K562 (cell line): ENCODE results near the gene OR2W1. TPM values are rescaled to one million over a fixed set of nuclear protein-coding genes. Genes with fewer than 3 reads are reported as not detected.

ENCODE experiments used
- ATAC-seq: fragments of 200-7000 bp; cut with Tn5 transposase; 3 replicates; pipeline ENCODE4 v1.9.1; 2020; ENCODE audit warnings: moderate library complexity
- BruUV-seq: library from RNA; stranded (reverse); fragments of 400-500 nt; replicated peaks from 2 replicates; lab custom pipeline; 2021; lab: Mats Ljungman, UMichigan
- CTCF ChIA-PET: fragments of 300-600 bp; formaldehyde crosslinking; extraction: SDS; loops from one replicate; lab custom pipeline; 2021; ENCODE audit warnings: low intra/inter-chr PET ratio; lab: Yijun Ruan, JAX
- POLR2A ChIA-PET: fragments of 300-600, 350-650 bp; sonication (Branson Sonifier 250); formaldehyde crosslinking; extraction: SDS; loops from one replicate; lab custom pipeline; 2021; ENCODE audit warnings: antibody characterized with exemption, inconsistent platforms; lab: Yijun Ruan, JAX
- DNase-seq, 4 experiments: peaks; one replicate each; pipeline versions ENCODE4 v3.0.0 to v3.0.0-alpha.2; 2011 to 2018; ENCODE audit warnings: low spot score in 3 of 4, mixed read lengths in 3 of 4; ENCODE audit errors: extremely low read depth in 1 of 4
- FAIRE-seq: peaks from 2 replicates; lab custom pipeline; 2011; peaks lifted over from hg19 to GRCh38; lab: Jason Lieb, UNC
- H2AFZ ChIP-seq: 2 replicates; pipeline ENCODE4 v1.6.0; 2011; ENCODE audit warnings: low read depth, low read length, control low read depth, inconsistent platforms
- H3K27ac ChIP-seq: fragments of 200-600 bp; 3 replicates; pipeline ENCODE4 v1.8.0; 2011; ENCODE audit warnings: low read depth, mild to moderate bottlenecking, control low read depth, inconsistent platforms, low read length, moderate library complexity, mixed read lengths; ENCODE audit errors: extremely low read depth
- H3K27me3 ChIP-seq, 2 experiments: fragments of 300-600 bp in 1 of 2; 2 replicates in 1 of 2; 3 replicates in 1 of 2; pipeline versions ENCODE4 v1.6.0 to v1.8.0; 2011; ENCODE audit warnings: inconsistent platforms in 2 of 2, low read length in 2 of 2, mild to moderate bottlenecking in 1 of 2, mixed read lengths in 1 of 2, moderate library complexity in 1 of 2; ENCODE audit not compliant: control insufficient read depth in 2 of 2, insufficient read depth in 2 of 2
- H3K36me3 ChIP-seq: fragments of 300-600 bp; 3 replicates; pipeline ENCODE4 v1.8.0; 2011; ENCODE audit warnings: mild to moderate bottlenecking, low read length, inconsistent platforms; ENCODE audit not compliant: control insufficient read depth, insufficient read depth
- H3K4me1 ChIP-seq, 2 experiments: fragments of 200-600 bp in 1 of 2; replicated peaks in 1 of 2; 2 replicates in 1 of 2; 3 replicates in 1 of 2; pipeline versions ENCODE4 v1.5.1 to v1.8.0; 2011; ENCODE audit warnings: inconsistent platforms in 2 of 2, low read length in 2 of 2, mild to moderate bottlenecking in 1 of 2, mixed read lengths in 1 of 2, moderate library complexity in 1 of 2; ENCODE audit not compliant: control insufficient read depth in 2 of 2, insufficient read depth in 2 of 2
- H3K4me2 ChIP-seq: 2 replicates; pipeline ENCODE4 v1.6.1; 2011; ENCODE audit warnings: low read length, control low read depth, inconsistent platforms, mixed read lengths; ENCODE audit not compliant: insufficient read depth
- H3K4me3 ChIP-seq: fragments of 200-600 bp; sonication (generic), shearing (Covaris generic); 2 replicates; pipeline ENCODE4 v1.5.1; 2016; ENCODE audit warnings: control low read depth, inconsistent platforms
- H3K79me2 ChIP-seq: fragments of 200-600 bp; 3 replicates; pipeline ENCODE4 v1.8.0; 2011; ENCODE audit warnings: low read length, inconsistent platforms; ENCODE audit not compliant: control insufficient read depth, insufficient read depth
- H3K9ac ChIP-seq, 2 experiments: 2 replicates each; pipeline versions ENCODE4 v1.6.0 to v1.6.1; 2011; ENCODE audit warnings: low read depth in 2 of 2, low read length in 2 of 2, control low read depth in 1 of 2, inconsistent platforms in 1 of 2, mild to moderate bottlenecking in 1 of 2, mixed read lengths in 1 of 2; ENCODE audit not compliant: insufficient read depth in 1 of 2
- H3K9me1 ChIP-seq: one replicate; pipeline ENCODE4 v1.6.0; 2011; ENCODE audit warnings: inconsistent platforms, mild to moderate bottlenecking, low read length, moderate library complexity; ENCODE audit not compliant: control insufficient read depth, insufficient read depth
- H3K9me3 ChIP-seq: replicated peaks from 2 replicates; pipeline ENCODE4 v1.5.1; 2011; ENCODE audit warnings: low read depth, low read length, inconsistent platforms; ENCODE audit not compliant: control insufficient read depth, insufficient read depth
- H4K20me1 ChIP-seq: replicated peaks from 2 replicates; pipeline ENCODE4 v1.6.1; 2011; ENCODE audit warnings: low read length, inconsistent platforms, mixed read lengths; ENCODE audit not compliant: control insufficient read depth, insufficient read depth
- CEBPG ChIP-seq, 3 experiments: fragments of 200-800 bp in 1 of 3; sonication (Bioruptor generic) in 1 of 3; sonication (generic) in 1 of 3; formaldehyde crosslinking in 1 of 3; IDR thresholded peaks in 2 of 3; conservative IDR thresholded peaks in 1 of 3; 2 replicates each; pipeline versions ENCODE4 v1.6.1 to v1.8.0; 2016 to 2022; ENCODE audit warnings: missing compliant biosample characterization in 2 of 3, missing genetic modification characterization in 2 of 3, mild to moderate bottlenecking in 1 of 3, missing genetic modification reagents in 1 of 3
- WGBS: fragments of 100-300 bp; shearing (Covaris generic); methylation state at CpG from one replicate; pipeline ENCODE4 v1.1.6; 2016; ENCODE audit warnings: low coverage, mixed read lengths; ENCODE audit not compliant: insufficient coverage; ENCODE audit errors: missing lambda C conversion rate; 5-methylcytosine and 5-hydroxymethylcytosine counted together
- in situ Hi-C: fragments of 300-500 bp; cut with MboI; formaldehyde crosslinking; loops from 4 replicates; pipeline ENCODE4 v1.15.0; 2018; ENCODE audit warnings: inconsistent platforms, mixed read lengths
- intact Hi-C: fragments of 100-400 bp; cut with micrococcal nuclease; formaldehyde crosslinking; loops from 2 replicates; pipeline ENCODE4 v1.14.2; 2022
- polyA plus RNA-seq, 8 experiments: library from polyadenylated mRNA; depleted of rRNA in 4 of 8; stranded (reverse) in 5 of 8; unstranded in 3 of 8; fragments of >200 nt; fragmentation: Nextera tagmentation in 2 of 8; fragmentation: Illumina TruSeq in 1 of 8; extraction: Ambion mirVana in 2 of 8; extraction: Trizol in 1 of 8; gene quantifications; 2 replicates each; pipeline versions ENCODE4 v1.2.1 to v1.2.3, GENCODE V29; 2011 to 2014; ENCODE audit warnings: inconsistent platforms in 1 of 8, missing spikeins in 1 of 8
- total RNA-seq, 7 experiments: library from RNA; depleted of rRNA in 6 of 7; stranded (reverse); fragments of >200 nt in 6 of 7; fragmentation: Illumina TruSeq in 2 of 7; extraction: Trizol in 2 of 7; gene quantifications; 2 replicates each; pipeline versions ENCODE4 v1.2.1 to v1.2.3, GENCODE V29; 2011 to 2021; ENCODE audit warnings: low replicate concordance in 1 of 7
- TF ChIP-seq, protein P1 (sequence below), 2 experiments: fragments of 450-650 bp in 1 of 2; sonication (generic) in 1 of 2; formaldehyde crosslinking in 1 of 2; IDR thresholded peaks in 1 of 2; conservative IDR thresholded peaks in 1 of 2; 2 replicates each; pipeline versions ENCODE4 v1.6.1 to v1.8.1; 2016 to 2023; ENCODE audit warnings: mild to moderate bottlenecking in 2 of 2, moderate library complexity in 2 of 2, inconsistent platforms in 1 of 2, missing genetic modification reagents in 1 of 2
- TF ChIP-seq, protein P2 (sequence below): sonication (generic); formaldehyde crosslinking; IDR thresholded peaks from 2 replicates; pipeline ENCODE4 v1.8.1; 2022; ENCODE audit warnings: missing genetic modification reagents

Gene OR2W1
- total and polyA plus RNA-seq, 9 of the 15 experiments (the other 6 are each of a cell fraction or from before 2014, with no cell fraction given), result not detected

- Histone ChIP-seq H3K79me2 (no peaks in the 10 kb centered on the region), H3K9me1 (no peaks in the 10 kb centered on the region), H3K9ac (no peak overlapping the region), H4K20me1 (no peaks in the 10 kb centered on the region), H3K27me3 (peaks cover 9 to 10% of the 10 kb centered on the region in 2 experiments), H3K4me2 (no peak overlapping the region), H3K4me3 (no peak overlapping the region), H3K9me3 (no peaks in the 10 kb centered on the region), H2AFZ (no peak overlapping the region), H3K27ac (no peak overlapping the region), H3K36me3 (no peaks in the 10 kb centered on the region), H3K4me1 (no peaks in the 10 kb centered on the region)
- TF ChIP-seq, protein P1, sequence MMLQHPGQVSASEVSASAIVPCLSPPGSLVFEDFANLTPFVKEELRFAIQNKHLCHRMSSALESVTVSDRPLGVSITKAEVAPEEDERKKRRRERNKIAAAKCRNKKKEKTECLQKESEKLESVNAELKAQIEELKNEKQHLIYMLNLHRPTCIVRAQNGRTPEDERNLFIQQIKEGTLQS (IDR thresholded peaks at IDR 0.05), result peak; percentile 55
- TF ChIP-seq, protein P1 (CRISPR knock-in tag; conservative IDR thresholded peaks at IDR 0.05), result no peak
- TF ChIP-seq CEBPG (CRISPR knock-in tag; IDR thresholded peaks at IDR 0.05) (no peak), CEBPG (tag; conservative IDR thresholded peaks at IDR 0.05 in 1 of 2, IDR thresholded peaks at IDR 0.05 in 1 of 2) (peak; percentile 48 to 78; a peak in 3 of 4 replicates)
- TF ChIP-seq, protein P2, sequence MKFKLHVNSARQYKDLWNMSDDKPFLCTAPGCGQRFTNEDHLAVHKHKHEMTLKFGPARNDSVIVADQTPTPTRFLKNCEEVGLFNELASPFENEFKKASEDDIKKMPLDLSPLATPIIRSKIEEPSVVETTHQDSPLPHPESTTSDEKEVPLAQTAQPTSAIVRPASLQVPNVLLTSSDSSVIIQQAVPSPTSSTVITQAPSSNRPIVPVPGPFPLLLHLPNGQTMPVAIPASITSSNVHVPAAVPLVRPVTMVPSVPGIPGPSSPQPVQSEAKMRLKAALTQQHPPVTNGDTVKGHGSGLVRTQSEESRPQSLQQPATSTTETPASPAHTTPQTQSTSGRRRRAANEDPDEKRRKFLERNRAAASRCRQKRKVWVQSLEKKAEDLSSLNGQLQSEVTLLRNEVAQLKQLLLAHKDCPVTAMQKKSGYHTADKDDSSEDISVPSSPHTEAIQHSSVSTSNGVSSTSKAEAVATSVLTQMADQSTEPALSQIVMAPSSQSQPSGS (CRISPR knock-in tag), result no peak
- FAIRE-seq (no peak), DNase-seq (no peak), ATAC-seq (no peak)
- in situ Hi-C loops (no loop called here), intact Hi-C loops (no loop called here)
- POLR2A ChIA-PET, result no interaction called here
- no TSS peak for BruUV-seq
- WGBS, result 6% methylated on average over 1 of the region's 1 CpG
- CTCF ChIA-PET, result no interaction called here
Measured at GRCh38 chr6:29079203-29079602, 34.2 kb upstream of the OR2W1 start.
